NCI-H2196 treated with DMSO at 0.1 percent for 48 hours (cell line): ENCODE data around the gene PXDN.
A peak's percentile ranks its signal among the peaks of the same experiment; 100 is the strongest.
"Not testable (repeated sequence)": the region's sequence is repeated elsewhere in the genome, so short reads cannot be mapped to it uniquely, and the experiment has no call there.

ENCODE experiments used
- DNase-seq: peaks from one replicate; lab custom pipeline; 2025; ENCODE audit not compliant: unreplicated experiment; lab: John Stamatoyannopoulos, UW

PXDN gene

GRCh38 chr2:1777781-1778180 is 33.5 kb upstream of the PXDN start:
- DNase-seq: no peak

- no peak for DNase-seq
These were observed 32.8 kb upstream of the PXDN start for GRCh38 chr2:1777156-1777555.

GRCh38 chr2:1775511-1776035 is 31.3 kb upstream of the PXDN start:
- DNase-seq: no peak

GRCh38 chr2:1774929-1775328 is 30.6 kb upstream of the PXDN start:
- no peak for DNase-seq

- DNase-seq: no peak
These were observed 29.6 kb upstream of the PXDN start for GRCh38 chr2:1773883-1774282.

- no peak for DNase-seq
These were observed 28.4 kb upstream of the PXDN start for GRCh38 chr2:1772471-1773267.

GRCh38 chr2:1771626-1772280 is 27.4 kb upstream of the PXDN start:
- no peak for DNase-seq

- DNase-seq: no peak
These were observed 26.5 kb upstream of the PXDN start for GRCh38 chr2:1770566-1771380.

GRCh38 chr2:1769703-1770422 is 25.5 kb upstream of the PXDN start:
- peak; percentile 30 for DNase-seq

GRCh38 chr2:1767939-1768691 is 23.8 kb upstream of the PXDN start:
- DNase-seq: no peak

GRCh38 chr2:1766851-1767811 is 22.8 kb upstream of the PXDN start:
- no peak for DNase-seq

- DNase-seq: no peak
These were observed 22.1 kb upstream of the PXDN start for GRCh38 chr2:1766425-1766824.

GRCh38 chr2:1765201-1765600 is 20.9 kb upstream of the PXDN start:
- DNase-seq: not testable (repeated sequence)

GRCh38 chr2:1759611-1759930 is 15.3 kb upstream of the PXDN start:
- no peak for DNase-seq

GRCh38 chr2:1758774-1759610 is 14.7 kb upstream of the PXDN start:
- DNase-seq: no peak

GRCh38 chr2:1758171-1758570 is 13.9 kb upstream of the PXDN start:
- DNase-seq: no peak

- DNase-seq: no peak
These were observed 13.3 kb upstream of the PXDN start for GRCh38 chr2:1757567-1757966.

GRCh38 chr2:1757146-1757545 is 12.8 kb upstream of the PXDN start:
- DNase-seq: not testable (repeated sequence)
